Measurements from ENCODE around the gene PTMA.

PTMA gene

DNA sequence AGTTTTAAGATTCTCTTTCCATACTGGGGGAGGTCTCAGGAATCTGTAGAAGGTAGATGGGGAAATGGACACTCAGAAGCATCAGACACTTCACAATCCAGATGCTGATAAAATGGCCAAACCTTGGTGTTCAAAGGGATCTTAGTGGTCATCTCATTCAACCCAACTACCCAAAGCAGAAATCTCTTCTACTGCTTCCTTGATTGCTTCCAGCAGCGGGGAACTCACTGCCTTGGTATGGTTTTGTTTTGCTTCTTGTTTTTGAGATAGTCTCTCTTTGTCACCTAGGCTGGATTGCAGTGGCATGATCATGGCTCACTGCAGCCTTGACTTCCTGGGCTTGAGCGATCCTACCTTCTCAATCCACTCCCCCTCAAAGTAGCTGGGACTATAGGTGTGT is 39.3 kb upstream of the PTMA start:
- TF ChIP-seq, protein P1, sequence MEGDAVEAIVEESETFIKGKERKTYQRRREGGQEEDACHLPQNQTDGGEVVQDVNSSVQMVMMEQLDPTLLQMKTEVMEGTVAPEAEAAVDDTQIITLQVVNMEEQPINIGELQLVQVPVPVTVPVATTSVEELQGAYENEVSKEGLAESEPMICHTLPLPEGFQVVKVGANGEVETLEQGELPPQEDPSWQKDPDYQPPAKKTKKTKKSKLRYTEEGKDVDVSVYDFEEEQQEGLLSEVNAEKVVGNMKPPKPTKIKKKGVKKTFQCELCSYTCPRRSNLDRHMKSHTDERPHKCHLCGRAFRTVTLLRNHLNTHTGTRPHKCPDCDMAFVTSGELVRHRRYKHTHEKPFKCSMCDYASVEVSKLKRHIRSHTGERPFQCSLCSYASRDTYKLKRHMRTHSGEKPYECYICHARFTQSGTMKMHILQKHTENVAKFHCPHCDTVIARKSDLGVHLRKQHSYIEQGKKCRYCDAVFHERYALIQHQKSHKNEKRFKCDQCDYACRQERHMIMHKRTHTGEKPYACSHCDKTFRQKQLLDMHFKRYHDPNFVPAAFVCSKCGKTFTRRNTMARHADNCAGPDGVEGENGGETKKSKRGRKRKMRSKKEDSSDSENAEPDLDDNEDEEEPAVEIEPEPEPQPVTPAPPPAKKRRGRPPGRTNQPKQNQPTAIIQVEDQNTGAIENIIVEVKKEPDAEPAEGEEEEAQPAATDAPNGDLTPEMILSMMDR (IDR thresholded peaks at IDR 0.05; ENCODE audit: low read depth, low read length, missing control alignments): no peak
- H3K4me3 ChIP-seq (ENCODE audit: low read depth, low read length): no peak overlapping the region
- DNase-seq (ENCODE audit: low read depth): no peak

DNA sequence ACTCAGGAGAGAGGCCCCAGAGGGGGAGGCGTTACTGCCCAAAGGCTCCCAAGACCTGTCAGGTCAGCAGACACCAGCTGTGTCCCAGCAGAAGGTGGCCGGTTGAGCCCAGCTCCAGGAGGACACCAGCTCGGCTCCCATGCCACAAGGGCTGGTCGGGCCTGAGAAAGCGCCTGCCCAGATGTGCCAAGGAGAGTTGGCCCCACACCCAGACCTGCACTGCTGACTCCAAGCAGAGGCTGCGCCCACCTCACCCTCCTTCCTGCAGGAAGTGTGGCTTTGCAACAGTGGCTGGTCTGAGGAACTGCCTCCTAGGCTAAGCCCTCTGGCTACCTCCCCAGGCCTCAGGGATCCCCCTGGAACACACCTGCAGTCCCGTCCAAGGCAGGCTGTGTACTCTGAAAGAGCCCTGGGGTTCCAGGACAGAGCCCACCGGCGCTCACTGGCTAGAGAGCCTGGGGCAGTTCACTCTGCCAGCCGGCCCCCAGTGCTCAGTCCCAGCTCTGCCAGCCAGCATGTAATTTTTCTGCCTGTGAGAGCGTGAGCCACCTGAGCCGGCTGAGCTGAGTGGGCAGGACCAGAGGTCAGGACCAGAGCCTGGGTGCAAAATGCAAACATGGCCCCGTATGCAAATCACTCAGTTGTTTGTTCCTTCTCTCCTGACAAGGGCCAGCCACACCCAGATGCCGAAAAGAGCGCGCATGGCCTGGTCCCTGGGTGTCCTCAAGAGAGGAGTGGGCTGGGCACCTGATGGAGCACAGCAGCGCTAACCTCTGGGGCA is 36.9 kb upstream of the PTMA start:
- DNase-seq (ENCODE audit: low read depth): peak; percentile 88
- H3K4me3 ChIP-seq (ENCODE audit: low read depth, low read length): peak overlapping the region; percentile 75
- TF ChIP-seq, protein P1 (IDR thresholded peaks at IDR 0.05; ENCODE audit: low read depth, low read length, missing control alignments): no peak

- no peak for DNase-seq (ENCODE audit: low read depth)
- TF ChIP-seq, protein P1 (IDR thresholded peaks at IDR 0.05; ENCODE audit: low read depth, low read length, missing control alignments): peak; percentile 65
- peak overlapping the region; percentile 37 for H3K4me3 ChIP-seq (ENCODE audit: low read depth, low read length)
These were observed 35.5 kb upstream of the PTMA start for GRCh38 chr2:231672617-231673347.

GRCh38 chr2:231673348-231673770 is 35.0 kb upstream of the PTMA start:
- peak overlapping the region; percentile 37 for H3K4me3 ChIP-seq (ENCODE audit: low read depth, low read length)
- no peak for DNase-seq (ENCODE audit: low read depth)

GRCh38 chr2:231674587-231675338 is 33.6 kb upstream of the PTMA start:
- TF ChIP-seq, protein P1 (IDR thresholded peaks at IDR 0.05; ENCODE audit: low read depth, low read length, missing control alignments): peak; percentile 81
- H3K4me3 ChIP-seq (ENCODE audit: low read depth, low read length): no peak overlapping the region
- DNase-seq (ENCODE audit: low read depth): no peak

More at GRCh38 chr2:231673348-231673770, 35.0 kb upstream of the PTMA start:
- TF ChIP-seq, protein P1 (IDR thresholded peaks at IDR 0.05; ENCODE audit: low read depth, low read length, missing control alignments): no peak

- no peak for DNase-seq (ENCODE audit: low read depth)
- H3K4me3 ChIP-seq (ENCODE audit: low read depth, low read length): no peak overlapping the region
- TF ChIP-seq, protein P1 (IDR thresholded peaks at IDR 0.05; ENCODE audit: low read depth, low read length, missing control alignments): no peak
These were observed 32.1 kb upstream of the PTMA start for GRCh38 chr2:231676243-231676642.
